HG02885 (cell line): ENCODE results near the gene SLC25A28.

Source experiments
- ATAC-seq: cut with Tn5 transposase; IDR thresholded peaks from one replicate; pipeline ENCODE4 v1.9.1; 2021; ENCODE audit warnings: mild to moderate bottlenecking; ENCODE audit not compliant: unreplicated experiment, poor library complexity

SLC25A28 gene

DNA sequence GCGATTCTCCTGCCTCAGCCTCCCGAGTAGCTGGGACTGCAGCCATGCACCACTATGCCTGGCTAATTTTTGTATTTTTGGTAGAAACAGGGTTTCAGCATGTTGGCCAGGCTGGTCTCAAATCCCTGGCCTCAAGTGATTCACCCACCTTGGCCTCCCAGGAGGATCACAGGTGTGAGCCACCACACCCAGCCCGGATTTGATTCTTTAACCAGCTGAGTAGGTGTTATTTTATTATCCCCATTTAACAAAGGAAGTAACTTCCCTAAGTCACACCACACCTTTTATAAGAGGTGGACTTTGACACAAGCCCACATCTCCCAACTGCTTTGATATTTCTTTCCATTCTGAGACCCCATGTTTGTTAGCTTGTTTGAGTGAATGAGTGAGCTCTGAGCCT, 25.0 kb downstream of the SLC25A28 start:
- no peak for ATAC-seq

DNA sequence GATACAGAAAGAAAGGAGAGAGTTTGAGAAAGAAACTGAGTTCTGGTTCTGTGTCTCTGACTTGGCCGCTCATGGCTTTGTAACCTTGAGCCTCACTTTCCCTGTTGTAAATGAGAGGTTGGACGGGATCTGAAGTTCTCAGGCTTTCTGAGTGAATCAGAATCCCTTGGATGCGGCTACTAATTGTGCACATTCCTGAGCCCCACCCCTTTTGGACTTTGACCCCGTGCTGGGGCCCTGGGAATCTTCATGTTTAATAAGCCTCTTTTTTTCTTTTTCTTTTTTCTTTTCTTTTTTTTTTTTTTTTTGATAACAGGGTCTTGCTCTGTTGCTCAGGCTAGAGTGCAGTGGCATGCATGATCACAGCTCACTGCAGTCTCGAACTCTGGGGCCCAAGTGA, 26.9 kb downstream of the SLC25A28 start:
- ATAC-seq, result no peak

DNA sequence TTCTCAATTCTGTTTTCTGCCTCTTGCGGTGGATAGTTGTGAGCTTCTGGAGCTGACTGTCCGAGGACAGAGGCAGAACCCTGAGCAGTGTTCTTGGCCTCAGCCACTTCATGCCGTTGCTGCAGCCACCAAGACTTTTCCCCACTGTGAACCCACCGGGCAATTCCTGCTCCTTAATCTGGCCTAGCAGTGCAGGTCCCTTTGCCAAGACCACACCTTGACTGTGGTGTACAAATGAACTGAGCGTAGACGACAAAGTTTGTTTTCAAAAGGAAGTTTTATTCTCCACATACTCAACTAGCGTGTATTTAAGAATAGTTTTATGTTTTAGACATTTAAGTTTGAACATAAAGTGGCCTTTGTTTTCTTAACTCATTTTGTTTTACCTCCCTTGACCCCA, 29.4 kb downstream of the SLC25A28 start:
- ATAC-seq, result no peak

DNA sequence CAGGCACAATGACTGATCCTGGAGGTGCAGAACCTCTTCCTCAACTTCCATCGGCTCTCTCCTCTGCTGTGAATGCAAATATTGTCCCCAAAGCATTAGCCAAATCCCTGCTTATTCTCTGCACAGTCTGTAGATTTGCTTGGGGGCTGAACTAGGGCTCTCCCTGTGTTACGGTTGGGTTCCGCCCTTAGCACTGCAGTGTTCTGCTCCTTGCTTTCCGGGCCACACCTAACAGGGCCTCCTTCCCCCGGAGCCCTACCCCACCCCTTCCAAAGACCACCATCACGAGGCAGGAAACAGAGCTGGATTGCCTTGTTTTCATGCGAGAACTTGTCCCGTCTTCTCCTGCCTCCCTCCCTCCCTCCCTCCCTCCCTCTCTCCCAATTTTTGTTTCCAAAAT, 36.6 kb downstream of the SLC25A28 start:
- ATAC-seq, result no peak

DNA sequence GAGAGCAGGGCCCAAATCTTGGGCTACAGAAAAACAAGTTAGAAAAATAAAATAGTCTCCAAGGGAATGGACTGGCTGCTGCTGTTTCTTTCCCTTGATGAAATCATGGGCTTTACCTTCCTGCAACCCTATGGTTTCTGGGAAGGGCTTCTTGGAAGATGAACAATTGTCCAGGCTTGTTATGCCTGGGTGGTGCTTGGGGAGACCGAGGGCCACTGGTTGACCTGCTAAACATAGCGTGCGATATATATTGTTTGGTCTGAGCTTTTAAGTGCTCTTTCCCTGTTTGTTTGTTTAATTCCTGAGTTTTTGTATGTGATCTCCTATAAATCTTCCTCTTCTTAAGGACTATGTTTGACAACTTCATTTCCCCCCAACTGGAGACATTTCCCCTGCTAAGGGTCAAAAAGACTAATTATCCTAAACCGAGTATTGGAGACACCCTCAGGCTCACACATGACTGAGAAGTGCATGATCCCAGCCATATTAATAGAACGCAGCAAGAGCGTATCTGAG, 37.9 kb downstream of the SLC25A28 start:
- ATAC-seq, result no peak

DNA sequence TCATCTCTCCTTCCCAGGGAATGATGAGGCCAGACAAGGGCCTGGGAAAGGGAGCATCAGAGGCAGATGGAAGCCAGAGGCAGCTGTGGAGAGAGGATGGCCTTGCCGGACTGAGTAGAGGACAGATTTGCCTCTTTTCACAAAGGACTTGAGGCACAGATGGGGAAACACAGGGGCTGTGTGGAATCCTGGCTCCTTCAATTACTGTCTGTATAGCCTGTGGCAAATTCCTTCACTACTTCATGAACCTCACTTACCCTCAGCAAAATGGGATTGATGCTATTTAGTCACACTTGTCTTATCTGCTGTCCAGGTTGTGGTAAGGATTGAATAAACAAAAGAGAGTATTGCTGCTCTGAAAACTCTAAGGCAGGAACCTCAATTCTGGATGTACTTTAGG, 40.3 kb downstream of the SLC25A28 start:
- ATAC-seq, result no peak

DNA sequence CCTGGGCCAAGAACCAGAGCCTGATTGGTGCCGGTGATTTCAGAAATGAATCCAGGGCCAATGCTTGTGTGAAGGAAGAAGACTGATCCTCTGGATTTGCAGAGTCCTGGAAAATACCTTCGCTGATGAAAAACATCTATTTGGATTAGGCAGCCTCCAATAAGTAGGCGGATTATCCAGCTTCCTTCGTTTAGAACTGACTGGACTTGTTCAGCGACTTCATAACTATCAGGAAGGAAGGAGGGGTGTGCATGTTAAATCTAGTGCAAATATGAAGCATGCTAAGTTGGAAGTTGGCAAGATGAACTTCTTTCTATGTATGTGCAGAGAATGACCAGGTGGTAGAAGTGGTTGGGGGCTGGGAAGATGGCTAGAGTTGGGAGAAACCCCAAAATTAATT, 46.4 kb downstream of the SLC25A28 start:
- ATAC-seq, result no peak

DNA sequence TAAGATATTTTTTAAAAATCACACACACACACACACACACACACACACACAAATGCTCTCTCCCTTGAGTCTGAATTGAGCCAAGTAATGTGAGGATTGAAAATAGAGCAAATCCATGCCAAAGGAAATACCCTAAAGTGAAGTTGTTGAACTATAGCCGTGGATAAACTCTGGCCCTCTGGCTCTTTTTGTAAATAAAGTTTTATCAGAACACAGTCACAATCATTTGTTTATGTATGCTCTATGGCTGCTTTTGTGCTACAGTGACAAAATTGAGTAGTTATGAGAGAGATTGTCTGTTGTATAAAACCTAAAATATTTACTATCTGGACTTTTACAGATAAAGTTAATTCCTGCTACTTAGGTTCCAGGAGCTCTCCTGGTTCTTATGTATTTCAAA, 48.4 kb downstream of the SLC25A28 start:
- ATAC-seq, result no peak

DNA sequence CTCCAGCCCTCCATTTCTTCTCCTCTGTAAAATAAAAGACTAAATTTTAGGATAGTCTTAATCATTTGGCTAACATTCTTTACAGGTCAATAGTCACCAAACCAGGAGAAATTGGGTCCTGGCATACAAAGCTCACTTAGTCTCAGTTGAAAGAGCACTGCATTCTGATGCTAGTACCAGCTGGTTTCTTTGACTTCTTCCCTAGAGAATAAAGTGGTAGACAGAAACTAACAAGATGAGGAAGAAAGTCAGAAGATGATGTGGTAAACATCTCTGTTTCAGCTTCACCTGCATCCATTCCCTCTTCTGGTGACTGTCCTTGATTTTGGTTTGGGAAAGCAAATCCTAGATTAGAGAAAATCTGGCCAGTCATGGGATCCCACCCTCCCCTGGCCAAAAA, 50.3 kb downstream of the SLC25A28 start:
- ATAC-seq, result no peak

DNA sequence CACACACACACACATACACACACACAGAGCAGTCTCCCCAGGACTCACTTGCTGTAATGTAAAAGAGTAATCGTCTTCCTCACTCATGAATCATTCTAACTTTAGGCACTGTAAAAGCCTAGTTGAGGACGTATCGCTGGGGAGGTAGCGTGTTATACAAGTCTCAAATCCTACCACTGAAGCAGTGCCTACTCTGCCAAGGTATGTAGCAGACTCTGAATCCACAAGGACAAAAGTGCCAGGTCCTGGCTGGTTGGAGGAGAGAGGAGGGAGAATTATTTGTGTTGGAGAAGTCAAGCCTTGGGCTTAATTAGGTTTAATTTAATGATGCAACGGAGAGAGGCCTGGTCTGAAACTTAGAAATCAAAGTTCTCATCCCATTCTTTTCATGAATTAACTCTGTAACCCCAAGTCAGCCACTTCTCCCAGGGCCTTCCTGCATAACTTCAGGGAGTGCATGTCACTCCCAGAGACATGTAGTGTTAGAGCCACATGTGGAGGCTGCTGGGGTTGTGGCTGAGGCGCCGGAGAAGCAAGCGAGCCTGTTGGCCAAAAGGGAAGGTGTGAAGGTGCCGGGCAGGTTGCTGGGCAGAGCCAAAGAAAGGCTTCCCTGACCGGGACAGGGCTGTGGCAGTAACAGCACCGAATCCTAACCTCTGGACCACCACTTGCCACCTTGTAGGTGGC, 50.8 kb downstream of the SLC25A28 start:
- ATAC-seq, result no peak

DNA sequence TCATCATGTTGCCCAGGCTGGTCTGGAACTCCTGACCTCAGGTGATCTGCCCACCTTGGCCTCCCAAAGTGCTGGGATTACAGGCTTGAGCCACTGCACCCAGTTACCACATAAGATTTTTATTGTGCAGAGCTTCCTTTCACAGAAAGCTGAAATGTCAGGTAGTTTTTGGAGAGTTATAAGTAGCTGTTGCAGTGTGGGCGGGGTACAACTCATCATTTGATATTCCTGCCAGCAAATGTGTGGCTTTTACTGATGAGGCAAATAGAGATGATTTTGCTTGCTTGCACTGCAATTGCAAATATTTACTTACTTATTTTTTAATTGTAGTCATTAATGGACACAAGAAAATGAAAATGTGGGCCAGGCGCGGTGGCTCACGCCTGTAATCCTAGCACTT, 55.1 kb downstream of the SLC25A28 start:
- no peak for ATAC-seq

DNA sequence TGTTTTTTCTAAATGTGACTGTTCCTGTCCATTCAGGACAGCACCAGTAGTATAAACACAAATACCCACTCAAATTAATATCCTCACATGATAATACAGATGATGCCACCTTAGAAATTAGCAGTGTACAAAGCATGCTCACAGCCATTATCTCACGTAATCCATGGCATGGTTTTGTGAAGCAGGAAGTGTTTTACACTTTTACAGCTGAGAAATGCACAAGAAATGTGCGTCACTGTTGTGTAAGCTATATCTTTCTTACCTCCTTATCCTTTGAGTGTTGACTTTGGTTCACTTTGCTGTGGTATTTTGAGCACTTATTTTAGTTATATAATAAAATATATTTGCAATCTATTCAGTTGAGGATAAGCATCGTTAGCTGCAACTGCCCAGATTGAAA, 55.9 kb downstream of the SLC25A28 start:
- no peak for ATAC-seq

DNA sequence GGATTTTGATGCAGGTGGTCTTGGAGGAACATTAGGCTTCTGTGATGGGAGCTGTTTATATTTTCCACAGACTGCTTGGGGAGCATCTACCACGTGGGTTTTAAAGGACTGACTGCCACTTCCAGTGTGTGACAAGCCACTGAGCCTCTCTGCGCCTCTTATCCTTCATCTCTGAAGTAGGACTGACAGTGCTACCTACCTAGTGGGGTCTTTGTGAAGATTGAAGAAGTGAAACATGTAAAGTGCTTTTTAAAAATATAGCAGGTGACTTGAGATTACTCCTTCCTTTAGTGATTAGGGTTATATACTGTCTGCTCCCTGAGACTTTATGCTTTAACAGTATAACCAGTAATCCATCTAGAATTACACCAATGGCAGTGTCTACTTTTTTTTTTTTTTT, 57.6 kb downstream of the SLC25A28 start:
- no peak for ATAC-seq
